NCI-H82 treated with DMSO at 0.1 percent for 48 hours (cell line): Measurements from ENCODE around the gene RELCH.

Experiments
- DNase-seq: peaks from one replicate; lab custom pipeline; 2025; ENCODE audit not compliant: unreplicated experiment; lab: John Stamatoyannopoulos, UW

RELCH gene

GRCh38 chr18:62338446-62339105 lies 151.5 kb downstream of the RELCH start:
- no peak for DNase-seq

- DNase-seq = no peak
Measured at GRCh38 chr18:62339106-62339988, 152.3 kb downstream of the RELCH start.

- DNase-seq = no peak
Measured at GRCh38 chr18:62340996-62341395, 153.9 kb downstream of the RELCH start.

GRCh38 chr18:62341473-62341872 lies 154.4 kb downstream of the RELCH start:
- no peak for DNase-seq

GRCh38 chr18:62342884-62343283 lies 155.8 kb downstream of the RELCH start:
- no peak for DNase-seq

GRCh38 chr18:62343316-62343715 lies 156.3 kb downstream of the RELCH start:
- DNase-seq = no peak

- DNase-seq = no peak
Measured at GRCh38 chr18:62345909-62346308, 158.9 kb downstream of the RELCH start.

GRCh38 chr18:62346333-62347088 lies 159.5 kb downstream of the RELCH start:
- DNase-seq = no peak

- no peak for DNase-seq
Measured at GRCh38 chr18:62347089-62347506, 160.0 kb downstream of the RELCH start.

GRCh38 chr18:62348474-62348873 lies 161.4 kb downstream of the RELCH start:
- no peak for DNase-seq

GRCh38 chr18:62353170-62353569 lies 166.1 kb downstream of the RELCH start:
- no peak for DNase-seq

GRCh38 chr18:62354151-62354550 lies 167.1 kb downstream of the RELCH start:
- DNase-seq = no peak

- DNase-seq = no peak
Measured at GRCh38 chr18:62357079-62357719, 170.1 kb downstream of the RELCH start.
